MM.1S (cell line): ENCODE data around the gene COBL.

ENCODE experiments used
- EZH2 ChIP-seq: fragments of 300-600 bp; sonication (generic); optimal IDR thresholded peaks from 2 replicates; pipeline ENCODE3; 2017; ENCODE audit warnings: low read depth, mild to moderate bottlenecking, antibody characterized with exemption, low read length, mixed read lengths
- EZH2phosphoT487 ChIP-seq: fragments of 300-600 bp; sonication (generic); IDR thresholded peaks from 2 replicates; pipeline ENCODE4 v1.6.1; 2018; ENCODE audit warnings: antibody characterized with exemption, low read length
- TF ChIP-seq, protein P1 (sequence below): fragments of 300-600 bp; sonication (generic); IDR thresholded peaks from 2 replicates; pipeline ENCODE4 v1.5.1; 2016; ENCODE audit warnings: antibody characterized with exemption, low read length, mixed read lengths

DNA sequence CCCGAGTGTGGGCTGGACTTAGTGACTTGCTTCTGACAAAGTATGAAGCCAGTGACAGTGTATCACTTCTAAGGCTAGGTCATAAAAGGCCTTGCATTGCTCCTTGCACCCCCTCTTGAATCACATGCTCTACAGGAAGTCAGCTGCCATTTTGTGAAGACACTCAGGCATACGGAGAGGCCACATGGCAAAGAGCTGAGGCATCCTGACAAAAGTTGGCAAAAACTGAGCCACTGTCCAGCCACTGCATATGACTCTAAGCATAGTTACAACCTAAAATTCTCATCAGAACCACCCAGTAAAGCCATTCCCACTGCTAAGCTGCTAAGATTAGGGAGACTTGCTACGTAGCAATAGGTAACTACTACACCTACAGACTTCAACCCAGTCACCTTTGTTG lies 18.6 kb downstream of the COBL start:
- TF ChIP-seq, protein P1, sequence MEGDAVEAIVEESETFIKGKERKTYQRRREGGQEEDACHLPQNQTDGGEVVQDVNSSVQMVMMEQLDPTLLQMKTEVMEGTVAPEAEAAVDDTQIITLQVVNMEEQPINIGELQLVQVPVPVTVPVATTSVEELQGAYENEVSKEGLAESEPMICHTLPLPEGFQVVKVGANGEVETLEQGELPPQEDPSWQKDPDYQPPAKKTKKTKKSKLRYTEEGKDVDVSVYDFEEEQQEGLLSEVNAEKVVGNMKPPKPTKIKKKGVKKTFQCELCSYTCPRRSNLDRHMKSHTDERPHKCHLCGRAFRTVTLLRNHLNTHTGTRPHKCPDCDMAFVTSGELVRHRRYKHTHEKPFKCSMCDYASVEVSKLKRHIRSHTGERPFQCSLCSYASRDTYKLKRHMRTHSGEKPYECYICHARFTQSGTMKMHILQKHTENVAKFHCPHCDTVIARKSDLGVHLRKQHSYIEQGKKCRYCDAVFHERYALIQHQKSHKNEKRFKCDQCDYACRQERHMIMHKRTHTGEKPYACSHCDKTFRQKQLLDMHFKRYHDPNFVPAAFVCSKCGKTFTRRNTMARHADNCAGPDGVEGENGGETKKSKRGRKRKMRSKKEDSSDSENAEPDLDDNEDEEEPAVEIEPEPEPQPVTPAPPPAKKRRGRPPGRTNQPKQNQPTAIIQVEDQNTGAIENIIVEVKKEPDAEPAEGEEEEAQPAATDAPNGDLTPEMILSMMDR, result no peak
- TF ChIP-seq EZH2, result no peak
- no peak for TF ChIP-seq EZH2phosphoT487
